Endothelial cell of umbilical vein (primary cell): ENCODE data around the gene GMCL2. TPM values are rescaled to one million over a fixed set of nuclear protein-coding genes. Genes with fewer than 3 reads are reported as not detected.
A peak's percentile ranks its signal among the peaks of the same experiment; 100 is the strongest.

ENCODE experiments used
- BruUV-seq: library from RNA; stranded (reverse); fragments of 400-500 nt; replicated peaks from 2 replicates; lab custom pipeline; 2021; lab: Mats Ljungman, UMichigan
- CTCF ChIA-PET: fragments of 300-600, 350-600 bp; sonication (Branson Sonifier 250); formaldehyde crosslinking; loops from one replicate; lab custom pipeline; 2021; ENCODE audit warnings: antibody characterized with exemption, inconsistent platforms; lab: Charles Lee
- POLR2A ChIA-PET: fragments of 300-600, 350-600 bp; sonication (Branson Sonifier 250); formaldehyde crosslinking; loops from one replicate; lab custom pipeline; 2021; ENCODE audit warnings: antibody characterized with exemption, inconsistent platforms; lab: Charles Lee
- DNase-seq: peaks from one replicate; pipeline ENCODE4 v3.0.0-alpha.2; 2011; ENCODE audit warnings: low read depth, low spot score
- FAIRE-seq: peaks from 2 replicates; lab custom pipeline; 2011; peaks lifted over from hg19 to GRCh38; lab: Jason Lieb, UNC
- H2AFZ ChIP-seq: 2 replicates; pipeline ENCODE4 v1.6.0; 2012; ENCODE audit warnings: low read depth, low read length, control low read depth, inconsistent platforms
- H3K27ac ChIP-seq: 2 replicates; pipeline ENCODE4 v1.5.1; 2011; ENCODE audit warnings: low read depth, mild to moderate bottlenecking, control low read depth, low read length, moderate library complexity; ENCODE audit not compliant: insufficient read depth
- H3K27me3 ChIP-seq, 2 experiments: 2 replicates each; pipeline versions ENCODE4 v1.6.0 to v1.6.1; 2011; ENCODE audit warnings: low read length in 2 of 2, mixed read lengths in 1 of 2; ENCODE audit not compliant: control insufficient read depth in 2 of 2, insufficient read depth in 2 of 2
- H3K36me3 ChIP-seq, 2 experiments: 2 replicates in 1 of 2; 3 replicates in 1 of 2; pipeline ENCODE4 v1.5.1; 2011; ENCODE audit warnings: low read length in 2 of 2, mild to moderate bottlenecking in 1 of 2, moderate library complexity in 1 of 2; ENCODE audit not compliant: control insufficient read depth in 2 of 2, insufficient read depth in 2 of 2; ENCODE audit errors: extremely low read depth in 1 of 2
- H3K4me1 ChIP-seq: 3 replicates; pipeline ENCODE4 v1.5.1; 2011; ENCODE audit warnings: mild to moderate bottlenecking, low read length; ENCODE audit not compliant: control insufficient read depth, insufficient read depth; ENCODE audit errors: extremely low read depth
- H3K4me2 ChIP-seq: 2 replicates; pipeline ENCODE4 v1.6.1; 2011; ENCODE audit warnings: low read length, control low read depth, mixed read lengths; ENCODE audit not compliant: insufficient read depth
- H3K4me3 ChIP-seq, 3 experiments: fragments of 200-600 bp in 1 of 3; sonication (generic), shearing (Covaris generic) in 1 of 3; replicated peaks in 1 of 3; 2 replicates each; pipeline ENCODE4 v1.5.1; 2011 to 2016; ENCODE audit warnings: control low read depth in 3 of 3, low read length in 3 of 3, mild to moderate bottlenecking in 2 of 3, inconsistent platforms in 1 of 3, low read depth in 1 of 3, moderate library complexity in 1 of 3; ENCODE audit not compliant: insufficient read depth in 1 of 3
- H3K79me2 ChIP-seq: 2 replicates; pipeline ENCODE4 v1.6.0; 2012; ENCODE audit warnings: low read length, inconsistent platforms; ENCODE audit not compliant: control insufficient read depth, insufficient read depth
- H3K9ac ChIP-seq: replicated peaks from 2 replicates; pipeline ENCODE3; 2011; ENCODE audit warnings: low read length, control low read depth; ENCODE audit not compliant: insufficient read depth; ENCODE audit errors: extremely low read depth
- H3K9me1 ChIP-seq: replicated peaks from 3 replicates; pipeline ENCODE4 v1.6.0; 2011; ENCODE audit warnings: mild to moderate bottlenecking, low read length; ENCODE audit not compliant: control insufficient read depth, insufficient read depth; ENCODE audit errors: extremely low read depth
- H3K9me3 ChIP-seq: replicated peaks from 2 replicates; pipeline ENCODE4 v1.5.1; 2012; ENCODE audit warnings: low read length, inconsistent platforms; ENCODE audit not compliant: control insufficient read depth, insufficient read depth
- H4K20me1 ChIP-seq: replicated peaks from 2 replicates; pipeline ENCODE3; 2011; ENCODE audit warnings: mild to moderate bottlenecking, low read length; ENCODE audit not compliant: control insufficient read depth, insufficient read depth; ENCODE audit errors: extremely low read depth
- EZH2 ChIP-seq: IDR thresholded peaks from 2 replicates; pipeline ENCODE4 v1.6.1; 2012; ENCODE audit warnings: borderline replicate concordance, low read depth, mild to moderate bottlenecking, moderate library complexity, low read length, inconsistent platforms; ENCODE audit not compliant: severe bottlenecking
- FOS ChIP-seq: IDR thresholded peaks from 2 replicates; pipeline ENCODE4 v1.6.1; 2011; ENCODE audit warnings: mild to moderate bottlenecking, low read length, moderate library complexity, borderline replicate concordance; ENCODE audit not compliant: insufficient read depth
- JUN ChIP-seq: IDR thresholded peaks from 2 replicates; pipeline ENCODE4 v1.6.1; 2011; ENCODE audit warnings: borderline replicate concordance, low read depth; ENCODE audit not compliant: insufficient read length, insufficient read depth
- POLR2AphosphoS5 ChIP-seq: IDR thresholded peaks from 2 replicates; pipeline ENCODE4 v1.6.1; 2012; ENCODE audit warnings: low read depth, mild to moderate bottlenecking, control low read depth, low read length, moderate library complexity; ENCODE audit not compliant: insufficient read depth
- dilution Hi-C: fragments of 300-500 bp; cut with MboI; formaldehyde crosslinking; loops from one replicate; pipeline ENCODE4 v1.15.0; 2019; ENCODE audit warnings: low sequenced_read_pairs; ENCODE audit not compliant: extremely low pct_ligation_motif_present
- intact Hi-C: fragments of 100-400 bp; cut with micrococcal nuclease; formaldehyde crosslinking; loops from one replicate; pipeline ENCODE4 v1.10.0; 2022
- polyA plus RNA-seq, 4 experiments: library from polyadenylated mRNA; depleted of rRNA in 3 of 4; stranded (reverse) in 3 of 4; unstranded in 1 of 4; fragments of >200 nt; gene quantifications; 2 replicates each; pipeline versions ENCODE4 v1.2.1 to v1.2.3, GENCODE V29; 2011 to 2012; ENCODE audit warnings: missing spikeins in 1 of 4
- total RNA-seq: library from RNA; stranded (reverse); gene quantifications from 2 replicates; pipeline ENCODE4 v1.2.3, GENCODE V29; 2021
- TF ChIP-seq, protein P1 (sequence below), 2 donors: IDR thresholded peaks; 1 replicate in 1 of 2; 2 replicates in 1 of 2; pipeline ENCODE4 v1.5.1; 2011; ENCODE audit warnings: low read length in 2 of 2, mild to moderate bottlenecking in 2 of 2, moderate library complexity in 2 of 2, control low read depth in 1 of 2, inconsistent platforms in 1 of 2, low read depth in 1 of 2; ENCODE audit not compliant: insufficient read depth in 1 of 2; ENCODE audit errors: extremely low read depth in 1 of 2
- TF ChIP-seq, protein P2 (sequence below): IDR thresholded peaks from 2 replicates; pipeline ENCODE4 v1.6.1; 2011; ENCODE audit not compliant: insufficient read depth, insufficient read length

GMCL2 gene
- total and polyA plus RNA-seq, 2 donors (not counting 3 experiments of a cell fraction or from before 2014, with no cell fraction given) = not detected

- H3K36me3 ChIP-seq = peaks cover 8 to 11% of the 10 kb centered on the region in 2 experiments
- DNase-seq (no peak), FAIRE-seq (no peak)
- CTCF ChIA-PET = interaction anchor here (1.0 to 1.1 kb wide), 2 partner anchors 156 to 359 kb away, joined by 3 to 8 read pairs; no protein-coding TSS in a partner anchor
- H3K9me1 ChIP-seq = no peaks in the 10 kb centered on the region
- peak overlapping the region; percentile 79 for H3K4me2 ChIP-seq
- H3K9me3 ChIP-seq = no peaks in the 10 kb centered on the region
- POLR2A ChIA-PET = interaction anchor here (1.0 to 1.1 kb wide), 2 partner anchors 25 to 28 kb away, joined by 3 read pairs; no protein-coding TSS in a partner anchor
- BruUV-seq = no TSS peak
- H4K20me1 ChIP-seq = no peaks in the 10 kb centered on the region
- peak overlapping the region; percentile 82 for H3K9ac ChIP-seq
- peaks cover 33% of the 10 kb centered on the region for H3K79me2 ChIP-seq
- dilution Hi-C loops (no loop called here), intact Hi-C loops (loop anchor here (2.0 kb wide), 1 partner anchor 27 kb away; the partner anchor contains the start of gene HNRNPAB)
- peaks cover 16% of the 10 kb centered on the region for H3K4me1 ChIP-seq
- H3K4me3 ChIP-seq = peak overlapping the region; percentile 49 to 90 (median 65)
- no peaks in the 10 kb centered on the region for H3K27me3 ChIP-seq
- H2AFZ ChIP-seq = peak overlapping the region; percentile 29
- TF ChIP-seq, protein P1, sequence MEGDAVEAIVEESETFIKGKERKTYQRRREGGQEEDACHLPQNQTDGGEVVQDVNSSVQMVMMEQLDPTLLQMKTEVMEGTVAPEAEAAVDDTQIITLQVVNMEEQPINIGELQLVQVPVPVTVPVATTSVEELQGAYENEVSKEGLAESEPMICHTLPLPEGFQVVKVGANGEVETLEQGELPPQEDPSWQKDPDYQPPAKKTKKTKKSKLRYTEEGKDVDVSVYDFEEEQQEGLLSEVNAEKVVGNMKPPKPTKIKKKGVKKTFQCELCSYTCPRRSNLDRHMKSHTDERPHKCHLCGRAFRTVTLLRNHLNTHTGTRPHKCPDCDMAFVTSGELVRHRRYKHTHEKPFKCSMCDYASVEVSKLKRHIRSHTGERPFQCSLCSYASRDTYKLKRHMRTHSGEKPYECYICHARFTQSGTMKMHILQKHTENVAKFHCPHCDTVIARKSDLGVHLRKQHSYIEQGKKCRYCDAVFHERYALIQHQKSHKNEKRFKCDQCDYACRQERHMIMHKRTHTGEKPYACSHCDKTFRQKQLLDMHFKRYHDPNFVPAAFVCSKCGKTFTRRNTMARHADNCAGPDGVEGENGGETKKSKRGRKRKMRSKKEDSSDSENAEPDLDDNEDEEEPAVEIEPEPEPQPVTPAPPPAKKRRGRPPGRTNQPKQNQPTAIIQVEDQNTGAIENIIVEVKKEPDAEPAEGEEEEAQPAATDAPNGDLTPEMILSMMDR (IDR thresholded peaks at IDR 0.05; ENCODE audit: extremely low read depth in 1 of 2, insufficient read depth in 1 of 2, low read depth in 1 of 2, low read length in 2 of 2) = no peak
- TF ChIP-seq EZH2 (no peak), POLR2AphosphoS5 (no peak), FOS (no peak), JUN (no peak)
- TF ChIP-seq, protein P2, sequence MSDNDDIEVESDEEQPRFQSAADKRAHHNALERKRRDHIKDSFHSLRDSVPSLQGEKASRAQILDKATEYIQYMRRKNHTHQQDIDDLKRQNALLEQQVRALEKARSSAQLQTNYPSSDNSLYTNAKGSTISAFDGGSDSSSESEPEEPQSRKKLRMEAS = no peak
- peak overlapping the region; percentile 38 for H3K27ac ChIP-seq
Observed at GRCh38 chr5:178231539-178232123, 44.5 kb upstream of the GMCL2 start.
